Anterior cingulate cortex (tissue), 58 donors: ENCODE results near the gene ARHGEF7.

Experiments
- DNase-seq, 58 donors: peaks; one replicate each; lab custom pipeline; 2025; lab: John Stamatoyannopoulos, UW

The ARHGEF7 gene

GRCh38 chr13:111110054-111110453 lies 5.1 kb upstream of the ARHGEF7 start:
- no peak for DNase-seq

- DNase-seq = no peak
Measured at GRCh38 chr13:111111376-111111937, 3.7 kb upstream of the ARHGEF7 start.

- no peak for DNase-seq
Measured at GRCh38 chr13:111112196-111112595, 2.9 kb upstream of the ARHGEF7 start.

GRCh38 chr13:111114362-111115060 lies 599 bp upstream of the ARHGEF7 start:
- DNase-seq = peak in 15 of 58 donors; percentile 12 to 71 (median 35)

- DNase-seq = peak in 5 of 58 donors; percentile 9 to 30 (median 22)
Measured at GRCh38 chr13:111115965-111116521, 933 bp downstream of the ARHGEF7 start.

- DNase-seq = no peak
Measured at GRCh38 chr13:111116856-111117255, 1.7 kb downstream of the ARHGEF7 start.

- no peak for DNase-seq
Measured at GRCh38 chr13:111117289-111117688, 2.2 kb downstream of the ARHGEF7 start.

- DNase-seq = no peak
Measured at GRCh38 chr13:111117961-111118360, 2.9 kb downstream of the ARHGEF7 start.

GRCh38 chr13:111118898-111119607 lies 3.9 kb downstream of the ARHGEF7 start:
- DNase-seq = no peak

GRCh38 chr13:111119966-111120365 lies 4.9 kb downstream of the ARHGEF7 start:
- DNase-seq = no peak

- DNase-seq = no peak
Measured at GRCh38 chr13:111120422-111120821, 5.3 kb downstream of the ARHGEF7 start.

- DNase-seq = no peak
Measured at GRCh38 chr13:111120913-111121312, 5.8 kb downstream of the ARHGEF7 start.

- peak in 3 of 58 donors; percentile 6 to 9 (median 7) for DNase-seq
Measured at GRCh38 chr13:111121506-111121905, 6.4 kb downstream of the ARHGEF7 start.

- no peak for DNase-seq
Measured at GRCh38 chr13:111122056-111122455, 6.9 kb downstream of the ARHGEF7 start.

- DNase-seq = no peak
Measured at GRCh38 chr13:111122631-111123030, 7.5 kb downstream of the ARHGEF7 start.

- no peak for DNase-seq
Measured at GRCh38 chr13:111123221-111123620, 8.1 kb downstream of the ARHGEF7 start.

- DNase-seq = no peak
Measured at GRCh38 chr13:111123649-111124048, 8.5 kb downstream of the ARHGEF7 start.

GRCh38 chr13:111126509-111126908 lies 11.4 kb downstream of the ARHGEF7 start:
- DNase-seq = no peak

GRCh38 chr13:111129465-111130115 lies 14.5 kb downstream of the ARHGEF7 start:
- DNase-seq = no peak

- no peak for DNase-seq
Measured at GRCh38 chr13:111130116-111130508, 15.0 kb downstream of the ARHGEF7 start.

- no peak for DNase-seq
Measured at GRCh38 chr13:111131048-111131447, 15.9 kb downstream of the ARHGEF7 start.
